ENCODE results near the gene SLC9A2. TPM values are rescaled to one million over a fixed set of nuclear protein-coding genes. Genes with fewer than 3 reads are reported as not detected.
A peak's percentile ranks its signal among the peaks of the same experiment; 100 is the strongest.

The SLC9A2 gene
- total RNA-seq, 1 experiment from 2014 or later, result 13.4 TPM

DNA sequence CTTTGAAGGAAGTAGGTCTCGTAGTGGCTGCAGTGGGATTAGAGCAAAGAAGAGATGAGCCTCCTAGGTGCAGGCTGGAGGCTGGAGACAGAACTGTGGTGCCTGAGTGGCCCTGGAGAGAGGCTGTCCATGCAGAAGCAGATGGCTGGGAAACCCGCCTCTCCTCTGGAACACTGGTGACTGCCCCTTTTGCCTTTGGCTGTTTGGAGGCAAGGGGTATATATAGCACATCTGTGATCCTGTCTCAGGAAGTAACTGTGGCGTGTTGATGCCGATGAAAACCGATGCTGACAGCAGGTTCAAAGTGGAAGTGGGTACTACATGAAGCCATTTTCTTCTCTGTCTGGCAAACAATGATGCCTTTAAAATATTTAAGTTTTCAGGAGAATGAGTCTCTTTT lies 43.5 kb downstream of the SLC9A2 start:
- no peak for TF ChIP-seq EZH2 (IDR thresholded peaks at IDR 0.05; ENCODE audit: low read depth)
- TF ChIP-seq, protein P1, sequence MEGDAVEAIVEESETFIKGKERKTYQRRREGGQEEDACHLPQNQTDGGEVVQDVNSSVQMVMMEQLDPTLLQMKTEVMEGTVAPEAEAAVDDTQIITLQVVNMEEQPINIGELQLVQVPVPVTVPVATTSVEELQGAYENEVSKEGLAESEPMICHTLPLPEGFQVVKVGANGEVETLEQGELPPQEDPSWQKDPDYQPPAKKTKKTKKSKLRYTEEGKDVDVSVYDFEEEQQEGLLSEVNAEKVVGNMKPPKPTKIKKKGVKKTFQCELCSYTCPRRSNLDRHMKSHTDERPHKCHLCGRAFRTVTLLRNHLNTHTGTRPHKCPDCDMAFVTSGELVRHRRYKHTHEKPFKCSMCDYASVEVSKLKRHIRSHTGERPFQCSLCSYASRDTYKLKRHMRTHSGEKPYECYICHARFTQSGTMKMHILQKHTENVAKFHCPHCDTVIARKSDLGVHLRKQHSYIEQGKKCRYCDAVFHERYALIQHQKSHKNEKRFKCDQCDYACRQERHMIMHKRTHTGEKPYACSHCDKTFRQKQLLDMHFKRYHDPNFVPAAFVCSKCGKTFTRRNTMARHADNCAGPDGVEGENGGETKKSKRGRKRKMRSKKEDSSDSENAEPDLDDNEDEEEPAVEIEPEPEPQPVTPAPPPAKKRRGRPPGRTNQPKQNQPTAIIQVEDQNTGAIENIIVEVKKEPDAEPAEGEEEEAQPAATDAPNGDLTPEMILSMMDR (conservative IDR thresholded peaks at IDR 0.05), result no peak
- ChIA-PET CTCF (no interaction called here), POLR2A (ENCODE audit: unreplicated experiment) (no interaction called here)
- H3F3A ChIP-seq (ENCODE audit: insufficient read depth, low read depth), result no peaks in the 10 kb centered on the region
- no peak overlapping the region for H3K27ac ChIP-seq
- H3K4me2 ChIP-seq, result no peak overlapping the region
- no peaks in the 10 kb centered on the region for H3K36me3 ChIP-seq (ENCODE audit: low read depth)
- no peaks in the 10 kb centered on the region for H3K27me3 ChIP-seq (ENCODE audit: insufficient read depth, low read depth)
- H3K9me2 ChIP-seq (ENCODE audit: insufficient read depth), result no peaks in the 10 kb centered on the region
- no TSS peak for BruUV-seq (replicated peaks)
- H4K20me1 ChIP-seq (ENCODE audit: insufficient read depth), result no peaks in the 10 kb centered on the region
- intact Hi-C loops (cut with micrococcal nuclease; ENCODE audit: unreplicated experiment), result no loop called here
- H3K4me3 ChIP-seq, result no peak overlapping the region
- H2AFZ ChIP-seq, result no peak overlapping the region
- H3K4me1 ChIP-seq (replicated peaks; ENCODE audit: insufficient read depth), result peaks cover 13% of the 10 kb centered on the region
- DNase-seq, result no peak
- no peaks in the 10 kb centered on the region for H3K9me3 ChIP-seq (ENCODE audit: insufficient read depth, low read depth)
- H3K79me2 ChIP-seq (ENCODE audit: low read depth), result no peaks in the 10 kb centered on the region

DNA sequence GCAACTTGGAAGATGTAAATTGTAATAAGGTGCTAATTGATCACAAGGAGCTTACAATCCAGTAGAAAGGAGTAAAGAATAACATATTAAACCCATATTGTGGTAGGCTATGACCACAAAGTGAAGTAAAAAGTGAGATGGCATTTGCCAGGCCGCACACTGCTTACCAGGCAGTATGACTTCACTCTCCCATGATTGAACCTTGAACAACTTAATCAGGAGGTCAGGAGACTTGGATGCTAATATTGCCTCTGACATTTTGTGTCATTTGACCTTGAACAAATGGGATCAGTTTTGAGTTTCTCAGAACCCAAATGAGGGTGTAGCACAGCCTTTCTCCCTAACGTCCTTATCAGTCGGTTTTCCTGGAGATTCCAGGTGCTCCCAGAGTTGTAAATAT lies 44.0 kb downstream of the SLC9A2 start:
- CTCF ChIA-PET, result no interaction called here
- Histone ChIP-seq H2AFZ (no peak overlapping the region), H3K9me2 (ENCODE audit: insufficient read depth) (no peaks in the 10 kb centered on the region), H3K4me1 (replicated peaks; ENCODE audit: insufficient read depth) (peaks cover 13% of the 10 kb centered on the region), H3F3A (ENCODE audit: insufficient read depth, low read depth) (no peaks in the 10 kb centered on the region), H3K79me2 (ENCODE audit: low read depth) (no peaks in the 10 kb centered on the region), H3K27ac (no peak overlapping the region), H4K20me1 (ENCODE audit: insufficient read depth) (no peaks in the 10 kb centered on the region), H3K36me3 (ENCODE audit: low read depth) (no peaks in the 10 kb centered on the region), H3K9me3 (ENCODE audit: insufficient read depth, low read depth) (no peaks in the 10 kb centered on the region), H3K4me2 (no peak overlapping the region), H3K27me3 (ENCODE audit: insufficient read depth, low read depth) (no peaks in the 10 kb centered on the region), H3K4me3 (no peak overlapping the region)
- no peak for TF ChIP-seq EZH2 (IDR thresholded peaks at IDR 0.05; ENCODE audit: low read depth)
- TF ChIP-seq, protein P1 (conservative IDR thresholded peaks at IDR 0.05), result no peak
- intact Hi-C loops (cut with micrococcal nuclease; ENCODE audit: unreplicated experiment), result no loop called here
- BruUV-seq (replicated peaks), result no TSS peak
- POLR2A ChIA-PET (ENCODE audit: unreplicated experiment), result no interaction called here
- DNase-seq, result no peak

DNA sequence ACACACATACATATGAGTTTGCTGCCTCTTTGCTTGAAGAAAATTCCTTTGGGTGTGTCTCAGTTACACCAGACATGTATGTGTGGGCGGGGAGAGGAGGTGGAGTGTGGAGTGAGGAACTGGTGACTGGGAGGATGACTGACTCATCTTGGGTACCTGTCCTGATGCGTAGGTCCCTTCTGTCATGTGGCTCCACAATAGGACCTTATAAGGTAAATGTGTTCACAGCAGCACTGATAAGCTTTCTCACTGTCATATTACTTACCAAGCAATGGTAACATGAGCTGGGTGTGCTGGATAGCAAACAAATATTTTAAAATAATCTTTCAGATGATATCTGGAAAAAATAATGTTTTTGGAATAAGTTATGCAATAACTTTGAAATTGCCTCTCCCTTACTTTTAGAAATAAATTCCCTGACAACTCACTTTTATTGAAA lies 45.1 kb downstream of the SLC9A2 start:
- peak; percentile 77 to 88 for DNase-seq
- Histone ChIP-seq H3F3A (ENCODE audit: insufficient read depth, low read depth) (no peaks in the 10 kb centered on the region), H3K79me2 (ENCODE audit: low read depth) (no peaks in the 10 kb centered on the region), H3K4me3 (no peak overlapping the region), H4K20me1 (ENCODE audit: insufficient read depth) (no peaks in the 10 kb centered on the region), H2AFZ (no peak overlapping the region), H3K36me3 (ENCODE audit: low read depth) (no peaks in the 10 kb centered on the region), H3K9me2 (ENCODE audit: insufficient read depth) (no peaks in the 10 kb centered on the region), H3K27ac (peak overlapping the region; percentile 39), H3K9me3 (ENCODE audit: insufficient read depth, low read depth) (no peaks in the 10 kb centered on the region), H3K4me1 (replicated peaks; ENCODE audit: insufficient read depth) (peaks cover 13% of the 10 kb centered on the region), H3K4me2 (no peak overlapping the region), H3K27me3 (ENCODE audit: insufficient read depth, low read depth) (no peaks in the 10 kb centered on the region)
- CTCF ChIA-PET, result no interaction called here
- TF ChIP-seq EZH2 (IDR thresholded peaks at IDR 0.05; ENCODE audit: low read depth), result no peak
- TF ChIP-seq, protein P1 (conservative IDR thresholded peaks at IDR 0.05), result no peak
- POLR2A ChIA-PET (ENCODE audit: unreplicated experiment), result interaction anchor here (0.7 kb wide), 1 partner anchor 69 kb away, joined by 4 read pairs; no protein-coding TSS in a partner anchor
- intact Hi-C loops (cut with micrococcal nuclease; ENCODE audit: unreplicated experiment), result no loop called here
- no TSS peak for BruUV-seq (replicated peaks)

All from PC-9 (cell line).